HFF-Myc (cell line): ENCODE data around the gene PRKG1.

Experiments used
- DNase-seq: peaks from one replicate; pipeline ENCODE4 v3.0.0-alpha.2; 2011; ENCODE audit warnings: low read depth; ENCODE audit errors: extremely low read depth
- H3K4me3 ChIP-seq: replicated peaks from 2 replicates; pipeline ENCODE4 v1.5.1; 2011; ENCODE audit warnings: low read depth, mild to moderate bottlenecking, control low read depth, low read length
- TF ChIP-seq, protein P1 (sequence below): IDR thresholded peaks from 2 replicates; pipeline ENCODE4 v1.5.1; 2012; ENCODE audit warnings: mild to moderate bottlenecking, low read depth, low read length, control low read depth; ENCODE audit errors: missing control alignments

The PRKG1 gene

DNA sequence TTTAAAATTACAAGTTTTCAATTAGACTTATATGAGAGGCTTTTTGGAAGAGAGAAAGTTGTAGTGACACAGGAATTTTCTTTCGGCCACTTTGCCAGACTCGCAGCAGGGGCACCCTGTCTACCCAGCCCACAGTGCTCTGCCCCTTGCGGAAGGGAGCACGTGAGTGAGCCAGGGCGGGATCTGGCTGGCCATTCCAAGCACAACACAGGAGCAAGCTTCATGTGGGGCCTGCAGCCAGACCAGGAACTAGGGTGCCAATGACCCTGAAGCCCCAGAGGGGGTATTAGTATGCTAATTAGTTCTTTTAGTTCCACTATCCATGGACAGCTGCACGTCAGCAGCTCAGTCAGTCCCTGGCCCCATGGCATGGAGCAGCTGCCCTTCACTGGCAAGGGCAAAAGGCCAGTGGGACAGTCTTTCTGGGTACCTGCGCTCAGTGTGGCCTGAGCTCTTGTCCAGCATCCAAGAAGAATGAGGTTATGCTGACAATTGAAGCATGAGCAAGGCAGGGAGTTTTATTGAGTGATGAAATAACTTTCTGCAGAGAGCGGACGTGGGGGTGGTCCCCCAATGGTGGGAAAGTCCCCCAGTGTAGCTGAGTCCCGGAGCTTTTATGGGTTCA lies 876.2 kb downstream of the PRKG1 start:
- DNase-seq: no peak
- H3K4me3 ChIP-seq: no peak overlapping the region
- TF ChIP-seq, protein P1, sequence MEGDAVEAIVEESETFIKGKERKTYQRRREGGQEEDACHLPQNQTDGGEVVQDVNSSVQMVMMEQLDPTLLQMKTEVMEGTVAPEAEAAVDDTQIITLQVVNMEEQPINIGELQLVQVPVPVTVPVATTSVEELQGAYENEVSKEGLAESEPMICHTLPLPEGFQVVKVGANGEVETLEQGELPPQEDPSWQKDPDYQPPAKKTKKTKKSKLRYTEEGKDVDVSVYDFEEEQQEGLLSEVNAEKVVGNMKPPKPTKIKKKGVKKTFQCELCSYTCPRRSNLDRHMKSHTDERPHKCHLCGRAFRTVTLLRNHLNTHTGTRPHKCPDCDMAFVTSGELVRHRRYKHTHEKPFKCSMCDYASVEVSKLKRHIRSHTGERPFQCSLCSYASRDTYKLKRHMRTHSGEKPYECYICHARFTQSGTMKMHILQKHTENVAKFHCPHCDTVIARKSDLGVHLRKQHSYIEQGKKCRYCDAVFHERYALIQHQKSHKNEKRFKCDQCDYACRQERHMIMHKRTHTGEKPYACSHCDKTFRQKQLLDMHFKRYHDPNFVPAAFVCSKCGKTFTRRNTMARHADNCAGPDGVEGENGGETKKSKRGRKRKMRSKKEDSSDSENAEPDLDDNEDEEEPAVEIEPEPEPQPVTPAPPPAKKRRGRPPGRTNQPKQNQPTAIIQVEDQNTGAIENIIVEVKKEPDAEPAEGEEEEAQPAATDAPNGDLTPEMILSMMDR: no peak

DNA sequence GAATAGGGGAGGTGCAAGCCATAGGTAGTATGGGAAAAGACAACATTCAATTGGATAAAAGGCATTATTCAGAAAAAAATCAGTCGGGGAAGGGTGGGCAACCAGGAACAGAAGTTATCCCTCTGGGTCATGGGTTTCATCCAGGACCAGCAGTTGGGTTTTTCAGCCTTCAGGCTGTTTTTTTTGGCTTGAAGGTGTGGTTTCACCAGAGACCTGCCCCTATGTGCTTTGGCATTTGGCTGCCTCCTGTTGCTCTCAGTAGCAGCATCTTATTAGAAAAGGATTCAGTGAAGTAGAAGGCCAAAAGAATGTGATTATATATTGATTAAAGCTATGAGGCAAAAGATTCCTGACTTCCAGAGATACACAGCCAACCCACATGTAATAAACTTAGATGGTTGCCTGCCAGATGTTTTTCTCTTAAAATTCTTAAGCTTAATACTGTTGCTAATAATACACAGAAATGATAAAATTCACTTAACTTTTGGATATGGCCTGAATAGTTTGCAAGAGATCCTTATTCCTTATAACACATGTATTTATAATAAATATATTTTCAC lies 876.8 kb downstream of the PRKG1 start:
- no peak overlapping the region for H3K4me3 ChIP-seq
- TF ChIP-seq, protein P1: no peak
- DNase-seq: no peak

DNA sequence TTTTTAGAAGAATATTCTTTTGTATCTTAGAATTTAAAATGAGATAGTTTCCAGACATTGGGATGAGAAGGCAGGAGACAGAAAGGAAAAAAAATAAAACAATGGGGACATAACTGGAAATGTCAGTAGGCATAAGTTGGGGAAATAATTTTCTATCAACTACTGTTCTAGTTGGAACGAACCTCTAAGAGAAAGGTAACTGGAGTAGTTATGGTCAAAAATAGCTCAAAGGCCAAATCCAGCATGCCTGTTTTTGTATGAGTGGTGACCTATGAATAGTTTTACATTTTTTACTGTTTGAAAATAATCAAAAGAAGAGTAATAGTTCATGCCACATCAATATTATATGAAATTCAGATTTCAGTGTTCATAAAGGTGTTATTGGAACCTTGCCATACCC lies 877.3 kb downstream of the PRKG1 start:
- no peak overlapping the region for H3K4me3 ChIP-seq
- DNase-seq: no peak
- TF ChIP-seq, protein P1: no peak

DNA sequence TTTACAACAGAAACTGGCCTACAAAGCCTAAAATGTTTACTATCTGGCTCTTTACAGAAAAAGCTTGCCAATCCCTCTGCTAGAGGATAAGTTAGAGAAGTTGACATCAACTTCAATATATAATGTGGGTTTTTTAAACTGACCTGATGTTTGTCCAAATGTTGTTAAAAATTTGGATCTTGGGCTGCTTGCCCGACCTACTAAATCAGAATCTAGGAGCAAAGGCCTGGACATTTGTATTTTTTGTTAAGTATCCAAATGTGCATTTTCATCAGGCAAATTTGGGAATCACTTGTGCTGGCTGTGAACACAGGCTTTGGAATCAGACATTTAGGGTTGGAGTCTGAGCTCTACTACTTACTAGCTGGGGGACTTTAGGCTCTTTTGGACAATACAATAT lies 877.8 kb downstream of the PRKG1 start:
- no peak overlapping the region for H3K4me3 ChIP-seq
- DNase-seq: no peak
- TF ChIP-seq, protein P1: no peak

DNA sequence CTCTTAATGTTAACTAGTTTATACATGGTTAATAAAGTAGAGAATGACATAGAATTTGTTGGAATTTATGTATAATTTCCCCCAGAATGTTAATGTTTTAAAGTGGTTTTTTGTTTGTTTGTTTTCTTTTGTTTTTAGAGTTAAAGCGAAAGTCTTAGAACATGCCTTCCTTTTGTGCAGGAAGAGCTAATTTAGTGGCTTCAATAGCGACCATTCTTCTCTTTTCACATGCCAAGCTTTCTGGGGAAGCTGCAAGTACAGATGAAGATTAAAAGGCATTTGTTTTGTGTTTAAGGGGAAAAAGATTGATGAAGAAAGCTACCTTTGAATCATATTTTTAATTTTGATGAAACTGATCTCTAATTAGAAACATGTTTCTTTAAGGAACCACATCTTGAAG lies 881.4 kb downstream of the PRKG1 start:
- no peak overlapping the region for H3K4me3 ChIP-seq
- no peak for DNase-seq
- TF ChIP-seq, protein P1: no peak

DNA sequence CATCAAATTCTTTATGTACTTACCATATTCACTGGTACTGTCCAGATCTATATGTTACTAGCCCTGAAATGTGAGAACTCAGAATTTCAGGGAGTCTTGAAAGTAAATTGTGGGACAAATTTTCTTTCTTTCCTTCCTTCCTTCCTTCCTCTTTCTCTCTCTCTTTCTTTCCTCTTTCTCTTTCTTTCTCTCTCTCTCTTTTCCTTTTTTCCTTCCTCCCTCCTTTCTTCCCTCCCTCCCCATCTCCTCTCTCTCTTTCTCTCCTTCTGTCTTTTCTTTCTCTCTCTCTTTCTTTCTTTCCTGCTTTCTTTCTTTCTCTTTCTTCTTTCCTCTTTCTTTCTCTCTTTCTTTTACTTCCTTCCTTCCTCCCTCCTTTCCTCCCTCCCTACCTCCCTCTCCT lies 882.5 kb downstream of the PRKG1 start:
- TF ChIP-seq, protein P1: no peak
- no peak for DNase-seq

DNA sequence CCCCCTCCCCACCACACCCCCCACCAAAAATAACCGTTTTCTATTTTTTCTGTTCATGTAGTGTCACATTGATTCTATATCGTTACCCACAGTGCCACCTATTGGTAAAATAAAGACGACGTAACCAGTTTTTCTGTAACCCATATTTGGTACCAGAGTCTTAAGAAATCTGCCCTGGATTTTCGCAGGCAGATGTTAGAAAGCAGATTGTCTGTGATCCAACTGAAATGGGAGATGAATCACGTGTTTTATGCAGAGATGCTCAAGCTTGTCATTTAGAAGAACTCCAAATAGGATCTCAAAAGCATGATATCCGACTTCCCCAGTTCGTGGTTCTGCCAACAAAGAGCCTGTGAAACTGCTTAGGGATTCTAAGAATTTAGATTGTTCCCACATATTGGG lies 886.2 kb downstream of the PRKG1 start:
- H3K4me3 ChIP-seq: no peak overlapping the region
- peak; percentile 27 for DNase-seq
- TF ChIP-seq, protein P1: peak; percentile 41

More for the DNA sequence above, 882.5 kb downstream of the PRKG1 start:
- H3K4me3 ChIP-seq: no peak overlapping the region
